ENCODE data around the gene CACNA1I.

The CACNA1I gene

GRCh38 chr22:39624501-39624821, 53.9 kb downstream of the CACNA1I start:
- Histone ChIP-seq H3K9ac (no peak overlapping the region), H3K36me3 (no peaks in the 10 kb centered on the region), H3K4me1 (peaks cover 13 to 47% (median 41%) of the 10 kb centered on the region in 10 experiments), H3K4me2 (no peak overlapping the region), H3K27me3 (peaks cover 0 to 11% (median 4%) of the 10 kb centered on the region in 11 experiments; a peak in 7 of 22 replicates), H3K27ac (no peak overlapping the region), H3K9me3 (replicated peaks in 1 of 11) (no peaks in the 10 kb centered on the region), H4K20me1 (peaks cover 0 to 8% (median 0%) of the 10 kb centered on the region in 11 experiments; a peak in 1 of 22 replicates), H3K4me3 (no peak overlapping the region)
- no peak for TF ChIP-seq Cebpa-rat (IDR thresholded peaks at IDR 0.05)

- Histone ChIP-seq H3K27ac (no peak overlapping the region), H3K36me3 (no peaks in the 10 kb centered on the region), H3K9me3 (replicated peaks in 1 of 11) (no peaks in the 10 kb centered on the region), H4K20me1 (peaks cover 0 to 8% (median 0%) of the 10 kb centered on the region in 11 experiments; a peak in 1 of 22 replicates), H3K9ac (no peak overlapping the region; a peak in 1 of 22 replicates), H3K27me3 (peaks cover 0 to 11% (median 4%) of the 10 kb centered on the region in 11 experiments; a peak in 7 of 22 replicates), H3K4me3 (no peak overlapping the region), H3K4me1 (peaks cover 13 to 52% (median 44%) of the 10 kb centered on the region in 10 experiments), H3K4me2 (peak overlapping the region; percentile 22 to 62 (median 44); a peak in 18 of 22 replicates)
- TF ChIP-seq Cebpa-rat (IDR thresholded peaks at IDR 0.05), result no peak
Measured at GRCh38 chr22:39625569-39626537, 55.3 kb downstream of the CACNA1I start.

- H3K27ac ChIP-seq, result no peak overlapping the region
- H3K36me3 ChIP-seq, result no peaks in the 10 kb centered on the region
- no peak overlapping the region for H3K4me3 ChIP-seq
- H4K20me1 ChIP-seq, result peaks cover 0 to 8% (median 0%) of the 10 kb centered on the region in 11 experiments; a peak in 1 of 22 replicates
- H3K4me2 ChIP-seq, result peak overlapping the region in 9 of 11 experiments; percentile 19 to 63 (median 34); a peak in 15 of 22 replicates
- H3K27me3 ChIP-seq, result peaks cover 0 to 11% (median 4%) of the 10 kb centered on the region in 11 experiments; a peak in 7 of 22 replicates
- no peaks in the 10 kb centered on the region for H3K9me3 ChIP-seq (replicated peaks in 1 of 11)
- no peak overlapping the region for H3K9ac ChIP-seq
- H3K4me1 ChIP-seq, result peaks cover 13 to 61% (median 44%) of the 10 kb centered on the region in 10 experiments
- no peak for TF ChIP-seq Cebpa-rat (IDR thresholded peaks at IDR 0.05)
Measured at GRCh38 chr22:39627208-39627607, 56.7 kb downstream of the CACNA1I start.

- Histone ChIP-seq H3K9ac (peak overlapping the region in 3 of 11 experiments; percentile 4 to 23 (median 23); a peak in 2 of 22 replicates), H3K4me1 (peaks cover 13 to 61% (median 44%) of the 10 kb centered on the region in 10 experiments), H3K27me3 (peaks cover 0 to 11% (median 4%) of the 10 kb centered on the region in 11 experiments; a peak in 7 of 22 replicates), H3K9me3 (replicated peaks in 1 of 11) (no peaks in the 10 kb centered on the region), H3K4me3 (no peak overlapping the region), H3K4me2 (peak overlapping the region; percentile 21 to 67 (median 60); a peak in 20 of 22 replicates), H3K36me3 (no peaks in the 10 kb centered on the region), H4K20me1 (peaks cover 0 to 8% (median 0%) of the 10 kb centered on the region in 11 experiments; a peak in 1 of 22 replicates), H3K27ac (0 out of 22 replicates have a peak overlapping the region, but pooled peaks of 1 of the 11 experiments have one; percentile 28)
- TF ChIP-seq Cebpa-rat (IDR thresholded peaks at IDR 0.05), result no peak
Measured at GRCh38 chr22:39627865-39628562, 57.5 kb downstream of the CACNA1I start.

- Histone ChIP-seq H3K9me3 (replicated peaks in 1 of 11) (no peaks in the 10 kb centered on the region), H3K27me3 (peaks cover 0 to 10% (median 4%) of the 10 kb centered on the region in 11 experiments; a peak in 7 of 22 replicates), H4K20me1 (peaks cover 0 to 8% (median 0%) of the 10 kb centered on the region in 11 experiments; a peak in 1 of 22 replicates), H3K4me3 (no peak overlapping the region), H3K4me2 (peak overlapping the region; percentile 21 to 67 (median 60); a peak in 21 of 22 replicates), H3K27ac (0 out of 22 replicates have a peak overlapping the region, but pooled peaks of 1 of the 11 experiments have one; percentile 28), H3K36me3 (no peaks in the 10 kb centered on the region), H3K4me1 (peaks cover 13 to 61% (median 44%) of the 10 kb centered on the region in 10 experiments), H3K9ac (peak overlapping the region in 3 of 11 experiments; percentile 4 to 23 (median 23); a peak in 2 of 22 replicates)
- TF ChIP-seq Cebpa-rat (IDR thresholded peaks at IDR 0.05), result no peak
Measured at GRCh38 chr22:39628563-39629080, 58.1 kb downstream of the CACNA1I start.

GRCh38 chr22:39629851-39630250, 59.3 kb downstream of the CACNA1I start:
- no peaks in the 10 kb centered on the region for H3K9me3 ChIP-seq (replicated peaks in 1 of 11)
- peaks cover 16 to 64% (median 51%) of the 10 kb centered on the region in 10 experiments for H3K4me1 ChIP-seq
- H3K27me3 ChIP-seq, result no peaks in the 10 kb centered on the region
- no peak overlapping the region for H3K9ac ChIP-seq
- no peak overlapping the region for H3K27ac ChIP-seq
- TF ChIP-seq Cebpa-rat (IDR thresholded peaks at IDR 0.05), result no peak
- peak overlapping the region in 6 of 11 experiments; percentile 40 to 67 (median 62); a peak in 8 of 22 replicates for H3K4me2 ChIP-seq
- H4K20me1 ChIP-seq, result no peaks in the 10 kb centered on the region; a peak in 1 of 22 replicates
- no peak overlapping the region for H3K4me3 ChIP-seq
- H3K36me3 ChIP-seq, result no peaks in the 10 kb centered on the region

- H3K36me3 ChIP-seq, result no peaks in the 10 kb centered on the region
- no peak overlapping the region for H3K4me2 ChIP-seq
- no peak overlapping the region for H3K9ac ChIP-seq
- H3K4me1 ChIP-seq, result peaks cover 24 to 66% (median 52%) of the 10 kb centered on the region in 10 experiments
- no peaks in the 10 kb centered on the region; a peak in 1 of 22 replicates for H4K20me1 ChIP-seq
- no peak for TF ChIP-seq Cebpa-rat (IDR thresholded peaks at IDR 0.05)
- H3K27me3 ChIP-seq, result no peaks in the 10 kb centered on the region
- H3K4me3 ChIP-seq, result no peak overlapping the region
- H3K9me3 ChIP-seq (replicated peaks in 1 of 11), result no peaks in the 10 kb centered on the region
- H3K27ac ChIP-seq, result no peak overlapping the region
Measured at GRCh38 chr22:39630721-39631120, 60.2 kb downstream of the CACNA1I start.

Data from BLaER1 treated with 17β-estradiol and CSF1 and Interleukin-3, amounts not matched to agents 10 nM and 100 nM (cell line).